Panc1 (cell line): ENCODE measurements around the gene EPHB6. TPM values are rescaled to one million over a fixed set of nuclear protein-coding genes. Genes with fewer than 3 reads are reported as not detected.

ENCODE experiments used
- ATAC-seq: fragments of 200-7000 bp; cut with Tn5 transposase; 2 replicates; pipeline ENCODE4 v1.9.1; 2020; ENCODE audit warnings: mild to moderate bottlenecking, moderate library complexity
- BruUV-seq: library from RNA; stranded (reverse); fragments of 400-500 nt; replicated peaks from 2 replicates; lab custom pipeline; 2021; lab: Mats Ljungman, UMichigan
- CTCF ChIA-PET: fragments of 300-600 bp; sonication (Branson Sonifier 250); formaldehyde crosslinking; loops from one replicate; lab custom pipeline; 2022; ENCODE audit warnings: antibody characterized with exemption; lab: Charles Lee
- POLR2A ChIA-PET: fragments of 300-600 bp; sonication (Branson Sonifier 250); formaldehyde crosslinking; loops from one replicate; lab custom pipeline; 2022; ENCODE audit warnings: antibody characterized with exemption; lab: Charles Lee
- DNase-seq: peaks from one replicate; pipeline ENCODE4 v3.0.0-alpha.2; 2010; ENCODE audit warnings: low read depth, low spot score
- H3K27ac ChIP-seq: 2 replicates; pipeline ENCODE4 v1.5.1; 2011; ENCODE audit warnings: mild to moderate bottlenecking, low read length, inconsistent platforms
- H3K27me3 ChIP-seq: fragments of 200-500 bp; sonication (Bioruptor generic); 2 replicates; pipeline ENCODE4 v1.6.0; 2014; ENCODE audit warnings: low read length, inconsistent platforms; ENCODE audit not compliant: control insufficient read depth, insufficient read depth
- H3K36me3 ChIP-seq: fragments of 200-500 bp; sonication (Bioruptor generic); 2 replicates; pipeline ENCODE4 v1.5.1; 2014; ENCODE audit warnings: inconsistent platforms, mild to moderate bottlenecking, low read length, moderate library complexity; ENCODE audit not compliant: control insufficient read depth, insufficient read depth
- H3K4me1 ChIP-seq: 2 replicates; pipeline ENCODE4 v1.5.1; 2011; ENCODE audit warnings: inconsistent platforms, mild to moderate bottlenecking, low read length, moderate library complexity; ENCODE audit not compliant: control insufficient read depth, insufficient read depth
- H3K4me3 ChIP-seq, 2 experiments: 2 replicates each; pipeline ENCODE4 v1.5.1; 2011 to 2012; ENCODE audit warnings: low read depth in 2 of 2, low read length in 2 of 2, mild to moderate bottlenecking in 2 of 2, inconsistent platforms in 1 of 2, moderate library complexity in 1 of 2
- H3K9me3 ChIP-seq: fragments of 200-500 bp; sonication (Bioruptor generic); 2 replicates; pipeline ENCODE4 v1.5.1; 2014; ENCODE audit warnings: low read depth, mild to moderate bottlenecking, inconsistent platforms, low read length, moderate library complexity; ENCODE audit not compliant: control insufficient read depth, insufficient read depth
- POLR2AphosphoS5 ChIP-seq: IDR thresholded peaks from 2 replicates; pipeline ENCODE4 v1.6.1; 2012; ENCODE audit warnings: mild to moderate bottlenecking, low read depth, low read length, moderate library complexity
- SIN3A ChIP-seq: IDR thresholded peaks from 2 replicates; pipeline ENCODE4 v1.6.1; 2012; ENCODE audit warnings: low read depth, mild to moderate bottlenecking, low read length, moderate library complexity, borderline replicate concordance; ENCODE audit not compliant: insufficient read depth
- TCF7L2 ChIP-seq: IDR thresholded peaks from 2 replicates; pipeline ENCODE4 v1.6.1; 2011; ENCODE audit warnings: mild to moderate bottlenecking, low read depth, low read length, inconsistent platforms
- in situ Hi-C: cut with HindIII; loops from 2 replicates; pipeline ENCODE4 v1.10.0; 2016; ENCODE audit warnings: low sequenced_read_pairs, low pct_unique_long_range_greater_than_20kb
- intact Hi-C: fragments of 100-400 bp; cut with micrococcal nuclease; formaldehyde crosslinking; loops from one replicate; pipeline ENCODE4 v1.10.0; 2022; ENCODE audit not compliant: unreplicated experiment
- total RNA-seq: library from RNA; stranded (reverse); gene quantifications from one replicate; pipeline ENCODE4 v1.2.1, GENCODE V29; 2021; ENCODE audit not compliant: unreplicated experiment
- TF ChIP-seq, protein P1 (sequence below), 2 experiments: IDR thresholded peaks; 2 replicates each; pipeline ENCODE4 v1.6.1; 2011 to 2012; ENCODE audit warnings: low read depth in 2 of 2, control low read depth in 1 of 2, low read length in 1 of 2, mild to moderate bottlenecking in 1 of 2, moderate library complexity in 1 of 2; ENCODE audit not compliant: insufficient read depth in 1 of 2
- TF ChIP-seq, protein P2 (sequence below): fragments of 450-650 bp; IDR thresholded peaks from 2 replicates; pipeline ENCODE4 v1.5.1; 2017; ENCODE audit warnings: mild to moderate bottlenecking

The EPHB6 gene
- total RNA-seq, 1 experiment from 2014 or later: 0.54 TPM

DNA sequence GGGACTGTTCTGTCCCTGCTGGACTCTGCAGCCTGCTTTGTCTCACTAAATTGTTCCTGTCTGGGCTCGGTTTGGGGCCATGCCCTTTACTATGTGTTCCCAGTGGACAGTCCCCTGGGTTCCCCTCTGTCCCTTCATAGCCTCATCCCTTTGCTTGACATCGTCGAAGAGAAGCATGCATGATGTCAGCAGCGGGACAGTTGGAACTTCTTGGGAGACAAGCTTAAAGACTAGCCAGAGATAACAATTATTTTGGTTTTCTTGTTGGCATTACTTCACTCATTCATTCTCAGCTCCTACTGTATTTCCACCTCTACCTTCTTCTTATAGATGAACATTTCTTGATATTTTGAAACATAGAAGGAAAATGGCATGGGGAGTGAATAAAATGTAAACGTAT, 2.7 kb downstream of the EPHB6 start:
- in situ Hi-C loops: no loop called here
- intact Hi-C loops: no loop called here
- no peaks in the 10 kb centered on the region for H3K9me3 ChIP-seq
- no peak for DNase-seq
- H3K27me3 ChIP-seq: peaks cover 30% of the 10 kb centered on the region
- no TSS peak for BruUV-seq
- TF ChIP-seq, protein P1, sequence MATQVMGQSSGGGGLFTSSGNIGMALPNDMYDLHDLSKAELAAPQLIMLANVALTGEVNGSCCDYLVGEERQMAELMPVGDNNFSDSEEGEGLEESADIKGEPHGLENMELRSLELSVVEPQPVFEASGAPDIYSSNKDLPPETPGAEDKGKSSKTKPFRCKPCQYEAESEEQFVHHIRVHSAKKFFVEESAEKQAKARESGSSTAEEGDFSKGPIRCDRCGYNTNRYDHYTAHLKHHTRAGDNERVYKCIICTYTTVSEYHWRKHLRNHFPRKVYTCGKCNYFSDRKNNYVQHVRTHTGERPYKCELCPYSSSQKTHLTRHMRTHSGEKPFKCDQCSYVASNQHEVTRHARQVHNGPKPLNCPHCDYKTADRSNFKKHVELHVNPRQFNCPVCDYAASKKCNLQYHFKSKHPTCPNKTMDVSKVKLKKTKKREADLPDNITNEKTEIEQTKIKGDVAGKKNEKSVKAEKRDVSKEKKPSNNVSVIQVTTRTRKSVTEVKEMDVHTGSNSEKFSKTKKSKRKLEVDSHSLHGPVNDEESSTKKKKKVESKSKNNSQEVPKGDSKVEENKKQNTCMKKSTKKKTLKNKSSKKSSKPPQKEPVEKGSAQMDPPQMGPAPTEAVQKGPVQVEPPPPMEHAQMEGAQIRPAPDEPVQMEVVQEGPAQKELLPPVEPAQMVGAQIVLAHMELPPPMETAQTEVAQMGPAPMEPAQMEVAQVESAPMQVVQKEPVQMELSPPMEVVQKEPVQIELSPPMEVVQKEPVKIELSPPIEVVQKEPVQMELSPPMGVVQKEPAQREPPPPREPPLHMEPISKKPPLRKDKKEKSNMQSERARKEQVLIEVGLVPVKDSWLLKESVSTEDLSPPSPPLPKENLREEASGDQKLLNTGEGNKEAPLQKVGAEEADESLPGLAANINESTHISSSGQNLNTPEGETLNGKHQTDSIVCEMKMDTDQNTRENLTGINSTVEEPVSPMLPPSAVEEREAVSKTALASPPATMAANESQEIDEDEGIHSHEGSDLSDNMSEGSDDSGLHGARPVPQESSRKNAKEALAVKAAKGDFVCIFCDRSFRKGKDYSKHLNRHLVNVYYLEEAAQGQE (IDR thresholded peaks at IDR 0.05; ENCODE audit: insufficient read depth in 1 of 2, low read depth in 2 of 2, low read length in 1 of 2): no peak
- TF ChIP-seq TCF7L2 (no peak), SIN3A (no peak), POLR2AphosphoS5 (no peak)
- TF ChIP-seq, protein P2, sequence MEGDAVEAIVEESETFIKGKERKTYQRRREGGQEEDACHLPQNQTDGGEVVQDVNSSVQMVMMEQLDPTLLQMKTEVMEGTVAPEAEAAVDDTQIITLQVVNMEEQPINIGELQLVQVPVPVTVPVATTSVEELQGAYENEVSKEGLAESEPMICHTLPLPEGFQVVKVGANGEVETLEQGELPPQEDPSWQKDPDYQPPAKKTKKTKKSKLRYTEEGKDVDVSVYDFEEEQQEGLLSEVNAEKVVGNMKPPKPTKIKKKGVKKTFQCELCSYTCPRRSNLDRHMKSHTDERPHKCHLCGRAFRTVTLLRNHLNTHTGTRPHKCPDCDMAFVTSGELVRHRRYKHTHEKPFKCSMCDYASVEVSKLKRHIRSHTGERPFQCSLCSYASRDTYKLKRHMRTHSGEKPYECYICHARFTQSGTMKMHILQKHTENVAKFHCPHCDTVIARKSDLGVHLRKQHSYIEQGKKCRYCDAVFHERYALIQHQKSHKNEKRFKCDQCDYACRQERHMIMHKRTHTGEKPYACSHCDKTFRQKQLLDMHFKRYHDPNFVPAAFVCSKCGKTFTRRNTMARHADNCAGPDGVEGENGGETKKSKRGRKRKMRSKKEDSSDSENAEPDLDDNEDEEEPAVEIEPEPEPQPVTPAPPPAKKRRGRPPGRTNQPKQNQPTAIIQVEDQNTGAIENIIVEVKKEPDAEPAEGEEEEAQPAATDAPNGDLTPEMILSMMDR: no peak
- POLR2A ChIA-PET: no interaction called here
- no peaks in the 10 kb centered on the region; the same call in none of the 2 replicates for H3K36me3 ChIP-seq
- CTCF ChIA-PET: no interaction called here
- no peak overlapping the region for H3K27ac ChIP-seq
- no peak for ATAC-seq
- H3K4me3 ChIP-seq: no peak overlapping the region
- H3K4me1 ChIP-seq: no peaks in the 10 kb centered on the region; the same call in 1 of the 2 replicates

DNA sequence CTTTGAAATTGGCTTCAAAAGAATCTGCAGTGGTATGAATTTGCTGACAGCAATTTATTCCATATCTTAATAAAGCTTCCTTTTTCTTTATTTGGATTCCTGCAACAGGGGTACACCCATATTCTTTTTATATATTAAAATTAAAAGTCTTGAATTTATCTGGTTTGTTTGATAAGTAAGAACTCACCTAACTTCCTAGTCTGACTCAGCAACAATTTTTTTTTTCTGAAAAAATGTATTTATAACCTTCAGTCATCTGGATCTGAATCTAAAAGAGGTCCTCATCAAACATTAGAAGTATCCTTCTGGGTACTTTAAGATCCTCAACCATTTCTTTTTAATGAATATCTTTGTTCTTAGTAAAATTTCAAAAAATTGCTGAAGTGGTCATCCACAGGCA, 4.5 kb downstream of the EPHB6 start:
- H3K36me3 ChIP-seq: no peaks in the 10 kb centered on the region; the same call in none of the 2 replicates
- ATAC-seq (no peak), DNase-seq (no peak)
- no peaks in the 10 kb centered on the region; the same call in 1 of the 2 replicates for H3K4me1 ChIP-seq
- TF ChIP-seq, protein P2: no peak
- TF ChIP-seq, protein P1 (IDR thresholded peaks at IDR 0.05; ENCODE audit: insufficient read depth in 1 of 2, low read depth in 2 of 2, low read length in 1 of 2): no peak
- POLR2A ChIA-PET: no interaction called here
- no peaks in the 10 kb centered on the region for H3K9me3 ChIP-seq
- BruUV-seq: no TSS peak
- H3K27me3 ChIP-seq: peaks cover 19% of the 10 kb centered on the region
- intact Hi-C loops: no loop called here
- H3K27ac ChIP-seq: no peak overlapping the region
- in situ Hi-C loops: no loop called here
- no peak overlapping the region for H3K4me3 ChIP-seq
- CTCF ChIA-PET: no interaction called here
